Panc1 (cell line): Measurements from ENCODE around the gene RGS6.

ENCODE experiments used
- CTCF ChIP-seq: fragments of 450-650 bp; IDR thresholded peaks from 2 replicates; pipeline ENCODE4 v1.5.1; 2017; ENCODE audit warnings: mild to moderate bottlenecking
- POLR2AphosphoS5 ChIP-seq: IDR thresholded peaks from 2 replicates; pipeline ENCODE4 v1.6.1; 2012; ENCODE audit warnings: mild to moderate bottlenecking, low read depth, low read length, moderate library complexity

DNA sequence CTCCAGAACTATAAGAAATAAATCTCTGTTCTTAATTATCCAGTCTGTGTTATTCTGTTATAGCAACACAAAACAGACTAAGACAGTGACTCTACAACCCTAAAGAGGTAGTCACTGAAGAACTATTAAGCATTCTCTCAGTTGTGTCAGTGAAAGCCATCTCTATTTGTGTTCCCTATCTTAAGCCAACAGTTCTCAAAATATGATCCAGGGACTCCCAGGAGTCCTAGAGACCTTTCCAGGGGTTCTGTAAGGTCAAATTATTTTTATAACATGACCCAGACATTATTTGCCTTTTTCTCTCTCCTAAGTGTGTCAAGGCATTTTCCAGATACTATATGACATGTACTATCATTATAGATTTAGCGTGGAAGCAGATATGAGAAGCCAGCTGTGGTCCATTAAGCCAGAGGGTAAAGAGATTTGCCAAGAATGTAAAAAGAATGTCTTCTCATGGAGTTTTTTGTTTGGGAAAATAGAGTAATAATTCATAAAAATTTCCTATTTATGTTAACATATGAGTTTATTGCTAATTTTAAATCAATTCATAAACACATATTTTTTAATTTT, 315.8 kb downstream of the RGS6 start:
- TF ChIP-seq POLR2AphosphoS5 (no peak), CTCF (no peak)
